UCSD-AML1 (cell line): ENCODE measurements around the gene TOB2.
A peak's percentile ranks its signal among the peaks of the same experiment; 100 is the strongest.
"Not testable (repeated sequence)": the region's sequence is repeated elsewhere in the genome, so short reads cannot be mapped to it uniquely, and the experiment has no call there.

ENCODE experiments used
- DNase-seq: peaks from one replicate; lab custom pipeline; 2025; ENCODE audit not compliant: unreplicated experiment; lab: John Stamatoyannopoulos, UW

TOB2 gene

GRCh38 chr22:41429951-41430332 is 16.7 kb downstream of the TOB2 start:
- no peak for DNase-seq

GRCh38 chr22:41429232-41429950 is 17.2 kb downstream of the TOB2 start:
- no peak for DNase-seq

- DNase-seq: no peak
Observed at GRCh38 chr22:41425660-41426365, 20.8 kb downstream of the TOB2 start.

GRCh38 chr22:41418717-41419116 is 27.9 kb downstream of the TOB2 start:
- DNase-seq: no peak

GRCh38 chr22:41417622-41418390 is 28.8 kb downstream of the TOB2 start:
- no peak for DNase-seq

- no peak for DNase-seq
Observed at GRCh38 chr22:41415554-41415953, 31.0 kb downstream of the TOB2 start.

- DNase-seq: no peak
Observed at GRCh38 chr22:41411021-41411851, 35.4 kb downstream of the TOB2 start.

GRCh38 chr22:41410311-41410751 is 36.3 kb downstream of the TOB2 start:
- DNase-seq: no peak

GRCh38 chr22:41408665-41409064 is 37.9 kb downstream of the TOB2 start:
- DNase-seq: no peak

GRCh38 chr22:41407433-41407832 is 39.2 kb downstream of the TOB2 start:
- DNase-seq: no peak

GRCh38 chr22:41406410-41406809 is 40.2 kb downstream of the TOB2 start:
- no peak for DNase-seq

GRCh38 chr22:41405588-41405987 is 41.0 kb downstream of the TOB2 start:
- DNase-seq: no peak

GRCh38 chr22:41403532-41404318 is 42.9 kb downstream of the TOB2 start:
- DNase-seq: peak; percentile 75

GRCh38 chr22:41402851-41403250 is 43.8 kb downstream of the TOB2 start:
- DNase-seq: not testable (repeated sequence)

GRCh38 chr22:41401781-41402648 is 44.6 kb downstream of the TOB2 start:
- DNase-seq: no peak

- DNase-seq: no peak
Observed at GRCh38 chr22:41398921-41399320, 47.7 kb downstream of the TOB2 start.

GRCh38 chr22:41397143-41397811 is 49.3 kb downstream of the TOB2 start:
- DNase-seq: no peak

GRCh38 chr22:41395531-41396240 is 50.9 kb downstream of the TOB2 start:
- no peak for DNase-seq
